Measurements from ENCODE around the gene CHST1. TPM values are rescaled to one million over a fixed set of nuclear protein-coding genes. Genes with fewer than 3 reads are reported as not detected.

CHST1 gene
- total and polyA plus RNA-seq, 10 of the 15 experiments (the other 5 are each of a cell fraction or from before 2014, with no cell fraction given): not detected

DNA sequence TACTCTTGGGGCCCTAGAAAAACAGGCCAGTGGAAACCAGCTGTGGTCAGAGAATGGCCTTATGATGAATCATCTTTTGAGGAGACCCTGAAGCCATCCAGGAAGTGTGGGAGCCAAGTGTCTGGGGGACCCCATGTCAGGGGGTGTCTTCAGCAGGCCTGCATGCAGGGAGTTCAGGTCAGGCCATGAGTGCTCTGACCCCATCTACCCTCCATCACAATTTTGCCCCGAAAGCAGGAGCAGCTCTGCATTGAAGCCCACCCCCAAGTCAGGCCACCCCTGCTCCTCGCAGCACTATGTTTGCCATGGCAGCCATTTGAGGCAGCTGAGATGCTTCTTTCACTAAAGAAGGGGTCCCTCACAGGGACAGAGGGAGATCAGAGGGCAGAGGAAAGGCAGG, 41.3 kb downstream of the CHST1 start:
- Histone ChIP-seq H4K20me1 (ENCODE audit: control insufficient read depth, insufficient read depth) (no peaks in the 10 kb centered on the region), H3K79me2 (ENCODE audit: control insufficient read depth, insufficient read depth, low read length) (no peaks in the 10 kb centered on the region), H3K27me3 (replicated peaks in 1 of 2; ENCODE audit: control insufficient read depth in 2 of 2, insufficient read depth in 2 of 2, low read length in 1 of 2) (no peaks in the 10 kb centered on the region; a peak in 1 of 4 replicates), H2AFZ (ENCODE audit: control insufficient read depth, low read depth, low read length) (no peak overlapping the region), H3K36me3 (ENCODE audit: control insufficient read depth in 2 of 2, insufficient read depth in 2 of 2, low read length in 1 of 2) (no peaks in the 10 kb centered on the region), H3K4me2 (ENCODE audit: control insufficient read depth, insufficient read depth) (no peak overlapping the region), H3K4me1 (ENCODE audit: control insufficient read depth, insufficient read depth, low read length) (no peaks in the 10 kb centered on the region), H3K27ac (ENCODE audit: control insufficient read depth, insufficient read depth) (no peak overlapping the region), H3K4me3 (no peak overlapping the region), H3K9ac (ENCODE audit: control insufficient read depth, insufficient read depth, low read length) (no peak overlapping the region), H3K9me3 (replicated peaks; ENCODE audit: control insufficient read depth, insufficient read depth, low read length) (peaks cover 3% of the 10 kb centered on the region; the same call in 1 of the 3 replicates)
- DNase-seq (ENCODE audit: low read depth, low spot score) (no peak), ATAC-seq (no peak), FAIRE-seq (no peak)
- SMC1A ChIA-PET (ENCODE audit: uncharacterized antibody, unreplicated experiment): interaction anchor here (0.6 kb wide), 1 partner anchor 393 kb away, joined by 4 read pairs; no protein-coding TSS in a partner anchor
- RAD21 ChIA-PET (ENCODE audit: unreplicated experiment): no interaction called here
- POLR2A ChIA-PET: no interaction called here
- TF ChIP-seq IKZF2 (IDR thresholded peaks at IDR 0.05): no peak
- TF ChIP-seq POLR2AphosphoS5 (IDR thresholded peaks at IDR 0.05; ENCODE audit: low read length): no peak
- no peak for TF ChIP-seq NRF1 (conservative IDR thresholded peaks at IDR 0.05; ENCODE audit: low read depth, low read length)
- no peak for TF ChIP-seq BMI1 (IDR thresholded peaks at IDR 0.05; ENCODE audit: borderline replicate concordance)
- no peak for TF ChIP-seq ZNF217 (IDR thresholded peaks at IDR 0.05)
- TF ChIP-seq CHD1 (IDR thresholded peaks at IDR 0.05; ENCODE audit: low read depth, low read length): no peak
- TF ChIP-seq BRCA1 (IDR thresholded peaks at IDR 0.05; ENCODE audit: low read depth, low read length): no peak
- no peak for TF ChIP-seq SRF (IDR thresholded peaks at IDR 0.05; ENCODE audit: low read depth in 2 of 2, low read length in 2 of 2)
- 24% methylated on average over 2 of the region's 2 CpGs for WGBS (ENCODE audit: insufficient coverage, insufficient replicate concordance, low lambda C conversion rate, missing lambda C conversion rate)
- BruUV-seq (replicated peaks): no TSS peak
- CTCF ChIA-PET: interaction anchor here (0.8 kb wide), 1 partner anchor 147 kb away, joined by 3 read pairs; no protein-coding TSS in a partner anchor
- in situ Hi-C loops (cut with MboI) (no loop called here), intact Hi-C loops (cut with micrococcal nuclease; ENCODE audit: unreplicated experiment) (no loop called here)

GRCh38 chr11:45622861-45623260, 42.6 kb downstream of the CHST1 start:
- no peak for DNase-seq (ENCODE audit: low read depth, low spot score)
- no peaks in the 10 kb centered on the region; a peak in 1 of 4 replicates for H3K27me3 ChIP-seq (replicated peaks in 1 of 2; ENCODE audit: control insufficient read depth in 2 of 2, insufficient read depth in 2 of 2, low read length in 1 of 2)
- no peak for TF ChIP-seq CBX3 (IDR thresholded peaks at IDR 0.05; ENCODE audit: borderline replicate concordance, low read depth)
- no peak for TF ChIP-seq BHLHE40 (IDR thresholded peaks at IDR 0.05; ENCODE audit: borderline replicate concordance in 1 of 2, low read depth in 2 of 2, low read length in 1 of 2)
- TF ChIP-seq, protein P1, sequence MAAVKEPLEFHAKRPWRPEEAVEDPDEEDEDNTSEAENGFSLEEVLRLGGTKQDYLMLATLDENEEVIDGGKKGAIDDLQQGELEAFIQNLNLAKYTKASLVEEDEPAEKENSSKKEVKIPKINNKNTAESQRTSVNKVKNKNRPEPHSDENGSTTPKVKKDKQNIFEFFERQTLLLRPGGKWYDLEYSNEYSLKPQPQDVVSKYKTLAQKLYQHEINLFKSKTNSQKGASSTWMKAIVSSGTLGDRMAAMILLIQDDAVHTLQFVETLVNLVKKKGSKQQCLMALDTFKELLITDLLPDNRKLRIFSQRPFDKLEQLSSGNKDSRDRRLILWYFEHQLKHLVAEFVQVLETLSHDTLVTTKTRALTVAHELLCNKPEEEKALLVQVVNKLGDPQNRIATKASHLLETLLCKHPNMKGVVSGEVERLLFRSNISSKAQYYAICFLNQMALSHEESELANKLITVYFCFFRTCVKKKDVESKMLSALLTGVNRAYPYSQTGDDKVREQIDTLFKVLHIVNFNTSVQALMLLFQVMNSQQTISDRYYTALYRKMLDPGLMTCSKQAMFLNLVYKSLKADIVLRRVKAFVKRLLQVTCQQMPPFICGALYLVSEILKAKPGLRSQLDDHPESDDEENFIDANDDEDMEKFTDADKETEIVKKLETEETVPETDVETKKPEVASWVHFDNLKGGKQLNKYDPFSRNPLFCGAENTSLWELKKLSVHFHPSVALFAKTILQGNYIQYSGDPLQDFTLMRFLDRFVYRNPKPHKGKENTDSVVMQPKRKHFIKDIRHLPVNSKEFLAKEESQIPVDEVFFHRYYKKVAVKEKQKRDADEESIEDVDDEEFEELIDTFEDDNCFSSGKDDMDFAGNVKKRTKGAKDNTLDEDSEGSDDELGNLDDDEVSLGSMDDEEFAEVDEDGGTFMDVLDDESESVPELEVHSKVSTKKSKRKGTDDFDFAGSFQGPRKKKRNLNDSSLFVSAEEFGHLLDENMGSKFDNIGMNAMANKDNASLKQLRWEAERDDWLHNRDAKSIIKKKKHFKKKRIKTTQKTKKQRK (IDR thresholded peaks at IDR 0.05; ENCODE audit: low read depth, low read length): no peak
- no peak for TF ChIP-seq USF1 (IDR thresholded peaks at IDR 0.05; ENCODE audit: borderline replicate concordance, extremely low read length, insufficient read depth, low read depth, low read length)
- no peak for TF ChIP-seq ETV6 (conservative IDR thresholded peaks at IDR 0.05 in 1 of 2, IDR thresholded peaks at IDR 0.05 in 1 of 2; ENCODE audit: borderline replicate concordance in 1 of 2, low read depth in 1 of 2)

More at GRCh38 chr11:45622861-45623260, 42.6 kb downstream of the CHST1 start:
- Histone ChIP-seq H3K4me1 (ENCODE audit: control insufficient read depth, insufficient read depth, low read length) (no peaks in the 10 kb centered on the region), H3K27ac (ENCODE audit: control insufficient read depth, insufficient read depth) (no peak overlapping the region), H3K36me3 (ENCODE audit: control insufficient read depth in 2 of 2, insufficient read depth in 2 of 2, low read length in 1 of 2) (no peaks in the 10 kb centered on the region), H3K9ac (ENCODE audit: control insufficient read depth, insufficient read depth, low read length) (no peak overlapping the region), H4K20me1 (ENCODE audit: control insufficient read depth, insufficient read depth) (no peaks in the 10 kb centered on the region), H3K4me3 (no peak overlapping the region), H3K9me3 (replicated peaks; ENCODE audit: control insufficient read depth, insufficient read depth, low read length) (peaks cover 3% of the 10 kb centered on the region; the same call in 1 of the 3 replicates), H2AFZ (ENCODE audit: control insufficient read depth, low read depth, low read length) (no peak overlapping the region), H3K4me2 (ENCODE audit: control insufficient read depth, insufficient read depth) (no peak overlapping the region), H3K79me2 (ENCODE audit: control insufficient read depth, insufficient read depth, low read length) (no peaks in the 10 kb centered on the region)
- ChIA-PET CTCF (no interaction called here), RAD21 (ENCODE audit: unreplicated experiment) (no interaction called here), POLR2A (no interaction called here), SMC1A (ENCODE audit: uncharacterized antibody, unreplicated experiment) (no interaction called here)
- ATAC-seq: no peak
- intact Hi-C loops (cut with micrococcal nuclease; ENCODE audit: unreplicated experiment): no loop called here
- BruUV-seq (replicated peaks): no TSS peak
- FAIRE-seq: no peak
- in situ Hi-C loops (cut with MboI): no loop called here
- 2% methylated on average over 2 of the region's 2 CpGs for WGBS (ENCODE audit: insufficient coverage, insufficient replicate concordance, low lambda C conversion rate, missing lambda C conversion rate)
